Cardiac muscle cell (in vitro differentiated cells and primary cell): ENCODE measurements around the gene PTPN9. TPM values are rescaled to one million over a fixed set of nuclear protein-coding genes. Genes with fewer than 3 reads are reported as not detected.

Experiments used
- DNase-seq, 2 donors: peaks; one replicate each; pipeline versions ENCODE4 v3.0.0 to v3.0.0-alpha.2; 2010 to 2017; ENCODE audit warnings: low read depth in 1 of 2, low spot score in 1 of 2
- H3K27ac ChIP-seq: fragments of 200-600 bp; sonication (generic); 2 replicates; pipeline ENCODE4 v1.5.1; 2016
- H3K27me3 ChIP-seq: fragments of 200-600 bp; sonication (generic); 2 replicates; pipeline ENCODE4 v1.6.0; 2016; ENCODE audit warnings: control low read depth
- H3K36me3 ChIP-seq: fragments of 200-600 bp; sonication (generic); 2 replicates; pipeline ENCODE4 v1.5.1; 2016; ENCODE audit warnings: control low read depth
- H3K4me1 ChIP-seq: fragments of 200-600 bp; sonication (generic); 2 replicates; pipeline ENCODE4 v1.8.1; 2017; ENCODE audit warnings: low read depth, mild to moderate bottlenecking, mixed run types
- H3K4me3 ChIP-seq: fragments of 200-600 bp; sonication (generic); 2 replicates; pipeline ENCODE4 v1.5.1; 2016; ENCODE audit warnings: mild to moderate bottlenecking
- H3K9me3 ChIP-seq: fragments of 200-600 bp; sonication (generic); 2 replicates; pipeline ENCODE4 v1.5.1; 2017; ENCODE audit warnings: low read depth, mild to moderate bottlenecking, control low read depth
- polyA plus RNA-seq: library from polyadenylated mRNA; unstranded; fragments of >200 nt; fragmentation: Nextera tagmentation; extraction: Ambion mirVana; gene quantifications from 2 replicates; pipeline ENCODE4 v1.2.1, GENCODE V29; 2016
- total RNA-seq: library from RNA; depleted of rRNA; stranded (reverse); fragments of >200 nt; gene quantifications from 2 replicates; pipeline ENCODE4 v1.2.3, GENCODE V29; 2016
- TF ChIP-seq, protein P1 (sequence below): IDR thresholded peaks from 2 replicates; pipeline ENCODE4 v1.5.1; 2012; ENCODE audit warnings: low read depth, mild to moderate bottlenecking, low read length

Gene PTPN9
- total and polyA plus RNA-seq, 2 experiments from 2014 or later, result 24.3 to 29.2 TPM

GRCh38 chr15:75620058-75620820 lies 41.1 kb upstream of the PTPN9 start:
- peaks cover 7% of the 10 kb centered on the region for H3K36me3 ChIP-seq
- TF ChIP-seq, protein P1, sequence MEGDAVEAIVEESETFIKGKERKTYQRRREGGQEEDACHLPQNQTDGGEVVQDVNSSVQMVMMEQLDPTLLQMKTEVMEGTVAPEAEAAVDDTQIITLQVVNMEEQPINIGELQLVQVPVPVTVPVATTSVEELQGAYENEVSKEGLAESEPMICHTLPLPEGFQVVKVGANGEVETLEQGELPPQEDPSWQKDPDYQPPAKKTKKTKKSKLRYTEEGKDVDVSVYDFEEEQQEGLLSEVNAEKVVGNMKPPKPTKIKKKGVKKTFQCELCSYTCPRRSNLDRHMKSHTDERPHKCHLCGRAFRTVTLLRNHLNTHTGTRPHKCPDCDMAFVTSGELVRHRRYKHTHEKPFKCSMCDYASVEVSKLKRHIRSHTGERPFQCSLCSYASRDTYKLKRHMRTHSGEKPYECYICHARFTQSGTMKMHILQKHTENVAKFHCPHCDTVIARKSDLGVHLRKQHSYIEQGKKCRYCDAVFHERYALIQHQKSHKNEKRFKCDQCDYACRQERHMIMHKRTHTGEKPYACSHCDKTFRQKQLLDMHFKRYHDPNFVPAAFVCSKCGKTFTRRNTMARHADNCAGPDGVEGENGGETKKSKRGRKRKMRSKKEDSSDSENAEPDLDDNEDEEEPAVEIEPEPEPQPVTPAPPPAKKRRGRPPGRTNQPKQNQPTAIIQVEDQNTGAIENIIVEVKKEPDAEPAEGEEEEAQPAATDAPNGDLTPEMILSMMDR, result no peak
- H3K27ac ChIP-seq, result no peak overlapping the region
- H3K4me3 ChIP-seq, result no peak overlapping the region
- DNase-seq, result peak in 1 of 2 donors; percentile 94
- H3K9me3 ChIP-seq, result no peaks in the 10 kb centered on the region
- no peaks in the 10 kb centered on the region for H3K4me1 ChIP-seq
- H3K27me3 ChIP-seq, result no peaks in the 10 kb centered on the region

DNA sequence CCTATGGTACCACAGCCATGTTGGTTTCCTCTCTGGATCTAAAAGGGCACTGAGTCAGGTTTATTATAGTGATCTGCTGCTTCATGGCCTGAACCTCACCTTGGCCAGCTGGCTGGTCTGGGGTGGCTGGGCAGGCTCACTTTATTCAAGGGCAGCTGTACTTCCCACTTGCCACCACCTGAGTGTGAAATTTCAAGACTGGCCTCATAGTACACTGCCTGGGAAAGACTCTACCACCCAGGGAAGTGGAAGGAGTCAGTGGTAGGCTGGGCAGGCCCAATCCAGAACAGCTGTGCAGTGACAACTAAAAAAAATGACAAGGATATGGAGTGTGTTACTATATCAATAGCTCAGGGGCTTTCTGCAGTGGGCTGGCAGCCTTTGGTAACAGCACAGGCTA lies 37.7 kb upstream of the PTPN9 start:
- H3K36me3 ChIP-seq, result peaks cover 7% of the 10 kb centered on the region

GRCh38 chr15:75606711-75607699 lies 27.9 kb upstream of the PTPN9 start:
- no peaks in the 10 kb centered on the region for H3K4me1 ChIP-seq
- TF ChIP-seq, protein P1, result no peak
- DNase-seq, result no peak
- H3K9me3 ChIP-seq, result no peaks in the 10 kb centered on the region
- H3K4me3 ChIP-seq, result no peak overlapping the region
- no peaks in the 10 kb centered on the region for H3K27me3 ChIP-seq
- peaks cover 29% of the 10 kb centered on the region for H3K36me3 ChIP-seq
- H3K27ac ChIP-seq, result no peak overlapping the region

More for the DNA sequence above, 37.7 kb upstream of the PTPN9 start:
- no peak overlapping the region for H3K4me3 ChIP-seq
- H3K27ac ChIP-seq, result no peak overlapping the region
- H3K27me3 ChIP-seq, result no peaks in the 10 kb centered on the region
- TF ChIP-seq, protein P1, result no peak
- no peaks in the 10 kb centered on the region for H3K9me3 ChIP-seq
- H3K4me1 ChIP-seq, result no peaks in the 10 kb centered on the region
- DNase-seq, result no peak

GRCh38 chr15:75606026-75606425 lies 26.9 kb upstream of the PTPN9 start:
- H3K9me3 ChIP-seq, result no peaks in the 10 kb centered on the region

GRCh38 chr15:75599401-75599800 lies 20.3 kb upstream of the PTPN9 start:
- TF ChIP-seq, protein P1, result no peak
- no peaks in the 10 kb centered on the region for H3K9me3 ChIP-seq
- no peaks in the 10 kb centered on the region for H3K27me3 ChIP-seq
- H3K4me1 ChIP-seq, result no peaks in the 10 kb centered on the region
- H3K27ac ChIP-seq, result no peak overlapping the region
- peaks cover 7% of the 10 kb centered on the region for H3K36me3 ChIP-seq
- no peak for DNase-seq
- H3K4me3 ChIP-seq, result no peak overlapping the region

More at GRCh38 chr15:75606026-75606425, 26.9 kb upstream of the PTPN9 start:
- H3K36me3 ChIP-seq, result peaks cover 29% of the 10 kb centered on the region
- no peaks in the 10 kb centered on the region for H3K4me1 ChIP-seq
- H3K4me3 ChIP-seq, result no peak overlapping the region
- DNase-seq, result no peak
- no peaks in the 10 kb centered on the region for H3K27me3 ChIP-seq
- no peak overlapping the region for H3K27ac ChIP-seq
- TF ChIP-seq, protein P1, result no peak
